ENCODE measurements around the gene TMEM120B.

Gene TMEM120B

GRCh38 chr12:121806009-121806545 is 93.5 kb downstream of the TMEM120B start:
- DNase-seq: no peak

GRCh38 chr12:121806546-121807423 is 94.2 kb downstream of the TMEM120B start:
- DNase-seq: no peak

- DNase-seq: no peak
Measured at GRCh38 chr12:121807642-121808347, 95.2 kb downstream of the TMEM120B start.

GRCh38 chr12:121808623-121809022 is 96.1 kb downstream of the TMEM120B start:
- DNase-seq: no peak

GRCh38 chr12:121809712-121810116 is 97.2 kb downstream of the TMEM120B start:
- DNase-seq: no peak

GRCh38 chr12:121810234-121810817 is 97.8 kb downstream of the TMEM120B start:
- no peak for DNase-seq

- DNase-seq: no peak
Measured at GRCh38 chr12:121810833-121811433, 98.4 kb downstream of the TMEM120B start.

GRCh38 chr12:121811434-121812319 is 99.1 kb downstream of the TMEM120B start:
- DNase-seq: peak; percentile 64 to 69

GRCh38 chr12:121812320-121812871 is 99.8 kb downstream of the TMEM120B start:
- DNase-seq: peak in 1 of 2 experiments; percentile 42

GRCh38 chr12:121812921-121813896 is 100.7 kb downstream of the TMEM120B start:
- no peak for DNase-seq

GRCh38 chr12:121813951-121814350 is 101.4 kb downstream of the TMEM120B start:
- no peak for DNase-seq

- DNase-seq: no peak
Measured at GRCh38 chr12:121814429-121815119, 102.0 kb downstream of the TMEM120B start.

GRCh38 chr12:121815263-121815662 is 102.7 kb downstream of the TMEM120B start:
- no peak for DNase-seq

GRCh38 chr12:121816925-121817647 is 104.5 kb downstream of the TMEM120B start:
- DNase-seq: no peak

- no peak for DNase-seq
Measured at GRCh38 chr12:121817648-121818043, 105.1 kb downstream of the TMEM120B start.

- no peak for DNase-seq
Measured at GRCh38 chr12:121819212-121819949, 106.8 kb downstream of the TMEM120B start.

GRCh38 chr12:121820056-121820455 is 107.5 kb downstream of the TMEM120B start:
- no peak for DNase-seq
